Measurements from ENCODE around the gene SRD5A1. TPM values are rescaled to one million over a fixed set of nuclear protein-coding genes. Genes with fewer than 3 reads are reported as not detected.

SRD5A1 gene
- total RNA-seq, 4 donors from 2014 or later: 3.5 to 11.5 (median 6.9) TPM

DNA sequence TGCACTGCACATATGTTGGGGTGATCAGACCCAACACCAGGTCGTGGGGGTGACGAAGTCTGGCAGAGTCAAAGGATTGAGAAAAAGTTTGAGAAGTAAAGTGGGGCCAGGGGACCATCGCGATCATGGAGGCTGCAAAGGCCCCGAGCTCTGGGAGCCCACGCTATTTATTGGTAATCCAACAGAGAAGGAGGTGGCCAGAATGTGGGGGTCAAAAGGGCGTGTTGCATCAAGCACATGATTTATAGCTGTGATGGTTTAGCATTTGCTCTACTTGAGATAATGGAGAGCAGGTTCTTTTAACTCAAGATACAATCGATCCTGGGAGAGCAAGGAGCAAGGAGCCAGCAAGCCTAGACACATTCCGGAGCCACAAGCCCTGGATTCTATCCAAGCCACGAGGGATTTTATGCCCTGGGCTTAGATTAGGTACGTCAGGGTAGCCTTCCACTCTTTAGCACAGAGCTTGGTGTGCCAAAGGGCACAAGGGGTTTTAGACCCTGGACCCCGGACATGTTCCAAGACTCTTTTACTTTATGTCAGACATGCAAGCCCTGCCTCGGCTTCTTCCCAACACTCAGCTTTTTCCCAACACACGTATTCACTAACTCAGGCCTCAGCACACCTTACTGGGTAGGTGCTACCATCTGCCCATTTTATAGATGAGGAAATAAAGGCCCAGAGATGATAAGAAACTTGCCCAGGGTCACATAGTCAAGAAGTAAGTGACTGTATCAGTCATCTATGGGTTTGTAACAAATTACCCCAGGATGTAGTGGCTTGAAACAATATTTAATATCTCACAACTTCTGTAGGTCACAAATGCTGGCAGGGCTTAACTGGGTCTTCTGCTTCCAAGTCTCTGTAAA is 39.9 kb upstream of the SRD5A1 start:
- Histone ChIP-seq H3K4me3 (no peak overlapping the region), H3K27me3 (no peaks in the 10 kb centered on the region), H3K9me3 (no peaks in the 10 kb centered on the region), H3K36me3 (peaks cover 0 to 31% (median 4%) of the 10 kb centered on the region in 3 donors), H3K27ac (no peak overlapping the region), H3K4me1 (no peaks in the 10 kb centered on the region)
- TF ChIP-seq EP300 (IDR thresholded peaks at IDR 0.05) (no peak), POLR2A (IDR thresholded peaks at IDR 0.05) (no peak)
- TF ChIP-seq, protein P1, sequence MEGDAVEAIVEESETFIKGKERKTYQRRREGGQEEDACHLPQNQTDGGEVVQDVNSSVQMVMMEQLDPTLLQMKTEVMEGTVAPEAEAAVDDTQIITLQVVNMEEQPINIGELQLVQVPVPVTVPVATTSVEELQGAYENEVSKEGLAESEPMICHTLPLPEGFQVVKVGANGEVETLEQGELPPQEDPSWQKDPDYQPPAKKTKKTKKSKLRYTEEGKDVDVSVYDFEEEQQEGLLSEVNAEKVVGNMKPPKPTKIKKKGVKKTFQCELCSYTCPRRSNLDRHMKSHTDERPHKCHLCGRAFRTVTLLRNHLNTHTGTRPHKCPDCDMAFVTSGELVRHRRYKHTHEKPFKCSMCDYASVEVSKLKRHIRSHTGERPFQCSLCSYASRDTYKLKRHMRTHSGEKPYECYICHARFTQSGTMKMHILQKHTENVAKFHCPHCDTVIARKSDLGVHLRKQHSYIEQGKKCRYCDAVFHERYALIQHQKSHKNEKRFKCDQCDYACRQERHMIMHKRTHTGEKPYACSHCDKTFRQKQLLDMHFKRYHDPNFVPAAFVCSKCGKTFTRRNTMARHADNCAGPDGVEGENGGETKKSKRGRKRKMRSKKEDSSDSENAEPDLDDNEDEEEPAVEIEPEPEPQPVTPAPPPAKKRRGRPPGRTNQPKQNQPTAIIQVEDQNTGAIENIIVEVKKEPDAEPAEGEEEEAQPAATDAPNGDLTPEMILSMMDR (IDR thresholded peaks at IDR 0.05): no peak
- DNase-seq (ENCODE audit: low spot score in 2 of 2): no peak
- 67 to 82% methylated on average over 12 to 14 of the region's 14 CpGs for WGBS, 2 donors

DNA sequence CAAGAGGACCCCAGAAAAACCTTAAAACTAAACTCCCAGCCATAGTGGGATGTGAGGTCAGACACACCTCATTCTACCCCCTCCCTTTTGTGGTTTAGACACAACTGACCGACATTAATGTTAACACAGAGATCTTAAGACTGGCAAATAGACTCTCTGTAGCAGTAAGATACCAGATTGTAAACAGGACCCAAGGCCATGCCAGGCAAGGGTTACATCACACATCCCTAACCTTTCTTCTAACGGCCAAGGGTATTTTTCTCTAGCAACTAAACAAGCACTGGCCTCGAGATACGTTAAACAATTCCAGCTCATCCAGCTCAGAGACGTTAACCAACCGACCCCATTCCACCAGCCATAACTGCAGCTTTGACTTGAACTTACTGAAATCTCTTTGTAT is 39.2 kb upstream of the SRD5A1 start:
- no peak for TF ChIP-seq EP300 (IDR thresholded peaks at IDR 0.05)
- TF ChIP-seq POLR2A (IDR thresholded peaks at IDR 0.05): no peak
- TF ChIP-seq, protein P1 (IDR thresholded peaks at IDR 0.05): no peak
- WGBS, 2 donors: 80 to 84% methylated on average over 6 of the region's 6 CpGs
- DNase-seq (ENCODE audit: low spot score in 2 of 2): no peak

DNA sequence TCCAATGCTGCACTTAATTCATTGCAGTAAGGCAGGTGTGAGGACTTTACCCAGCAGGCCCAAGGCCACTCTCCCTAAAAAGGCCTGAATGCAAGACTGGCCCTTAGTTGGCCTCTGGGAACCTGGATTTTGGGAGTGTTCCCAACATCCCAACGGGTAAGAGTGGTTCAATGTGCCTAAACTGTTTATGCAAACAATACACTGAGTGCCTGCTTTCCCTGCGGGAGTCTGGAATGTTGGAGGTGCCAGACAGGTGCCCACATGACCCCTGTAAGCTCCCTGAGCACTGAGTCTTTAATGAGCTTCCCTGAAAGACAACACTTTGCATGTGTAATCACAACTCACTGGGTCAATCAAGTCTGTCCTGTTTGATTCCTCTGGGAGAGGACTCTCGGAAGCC is 37.8 kb upstream of the SRD5A1 start:
- whole genome bisulfite sequencing, 2 donors: 72 to 93% methylated on average over 1 to 3 of the region's 3 CpGs

More for the DNA sequence above, 39.2 kb upstream of the SRD5A1 start:
- Histone ChIP-seq H3K36me3 (peaks cover 0 to 38% (median 4%) of the 10 kb centered on the region in 3 donors), H3K9me3 (no peaks in the 10 kb centered on the region), H3K27ac (no peak overlapping the region), H3K4me3 (no peak overlapping the region), H3K27me3 (no peaks in the 10 kb centered on the region), H3K4me1 (no peaks in the 10 kb centered on the region)

GRCh38 chr5:6596388-6596787 is 36.9 kb upstream of the SRD5A1 start:
- DNase-seq (ENCODE audit: low spot score in 2 of 2): no peak
- WGBS, 2 donors: 96 to 98% methylated on average over 5 of the region's 5 CpGs
- no peaks in the 10 kb centered on the region for H3K27me3 ChIP-seq
- H3K36me3 ChIP-seq: peaks cover 0 to 61% (median 4%) of the 10 kb centered on the region in 3 donors
- no peak overlapping the region for H3K27ac ChIP-seq
- H3K9me3 ChIP-seq: no peaks in the 10 kb centered on the region
- no peaks in the 10 kb centered on the region for H3K4me1 ChIP-seq
- TF ChIP-seq EP300 (IDR thresholded peaks at IDR 0.05): no peak
- TF ChIP-seq, protein P1 (IDR thresholded peaks at IDR 0.05): no peak
- TF ChIP-seq POLR2A (IDR thresholded peaks at IDR 0.05): no peak
- no peak overlapping the region for H3K4me3 ChIP-seq

More for the DNA sequence above, 37.8 kb upstream of the SRD5A1 start:
- H3K4me3 ChIP-seq: no peak overlapping the region
- H3K27me3 ChIP-seq: no peaks in the 10 kb centered on the region
- H3K36me3 ChIP-seq: peaks cover 0 to 51% (median 4%) of the 10 kb centered on the region in 3 donors
- no peaks in the 10 kb centered on the region for H3K9me3 ChIP-seq
- no peaks in the 10 kb centered on the region for H3K4me1 ChIP-seq
- TF ChIP-seq POLR2A (IDR thresholded peaks at IDR 0.05) (no peak), EP300 (IDR thresholded peaks at IDR 0.05) (no peak)
- TF ChIP-seq, protein P1 (IDR thresholded peaks at IDR 0.05): no peak
- no peak overlapping the region for H3K27ac ChIP-seq
- no peak for DNase-seq (ENCODE audit: low spot score in 2 of 2)

- DNase-seq (ENCODE audit: low spot score in 2 of 2): no peak
- H3K27ac ChIP-seq: no peak overlapping the region
- no peaks in the 10 kb centered on the region for H3K4me1 ChIP-seq
- H3K27me3 ChIP-seq: no peaks in the 10 kb centered on the region
- peaks cover 0 to 73% (median 5%) of the 10 kb centered on the region in 3 donors for H3K36me3 ChIP-seq
- TF ChIP-seq, protein P1 (IDR thresholded peaks at IDR 0.05): no peak
- TF ChIP-seq POLR2A (IDR thresholded peaks at IDR 0.05): no peak
- TF ChIP-seq EP300 (IDR thresholded peaks at IDR 0.05): no peak
- WGBS, 2 donors: 93 to 95% methylated on average over 6 of the region's 6 CpGs
- no peak overlapping the region for H3K4me3 ChIP-seq
- H3K9me3 ChIP-seq: no peaks in the 10 kb centered on the region
These were observed 35.7 kb upstream of the SRD5A1 start for GRCh38 chr5:6597557-6597956.
